Erythroblast (primary cell): ENCODE data around the gene ERGIC1.

Experiments
- DNase-seq, 2 experiments: peaks; one replicate each; lab custom pipeline; 2025; lab: John Stamatoyannopoulos, UW
- GATA1 ChIP-seq: IDR thresholded peaks from 2 replicates; pipeline ENCODE4 v1.6.1; 2011; ENCODE audit warnings: low read depth, mild to moderate bottlenecking, control low read depth, low read length, moderate library complexity
- POLR2A ChIP-seq: IDR thresholded peaks from 2 replicates; pipeline ENCODE4 v1.6.1; 2011; ENCODE audit warnings: mild to moderate bottlenecking, low read length

The ERGIC1 gene

DNA sequence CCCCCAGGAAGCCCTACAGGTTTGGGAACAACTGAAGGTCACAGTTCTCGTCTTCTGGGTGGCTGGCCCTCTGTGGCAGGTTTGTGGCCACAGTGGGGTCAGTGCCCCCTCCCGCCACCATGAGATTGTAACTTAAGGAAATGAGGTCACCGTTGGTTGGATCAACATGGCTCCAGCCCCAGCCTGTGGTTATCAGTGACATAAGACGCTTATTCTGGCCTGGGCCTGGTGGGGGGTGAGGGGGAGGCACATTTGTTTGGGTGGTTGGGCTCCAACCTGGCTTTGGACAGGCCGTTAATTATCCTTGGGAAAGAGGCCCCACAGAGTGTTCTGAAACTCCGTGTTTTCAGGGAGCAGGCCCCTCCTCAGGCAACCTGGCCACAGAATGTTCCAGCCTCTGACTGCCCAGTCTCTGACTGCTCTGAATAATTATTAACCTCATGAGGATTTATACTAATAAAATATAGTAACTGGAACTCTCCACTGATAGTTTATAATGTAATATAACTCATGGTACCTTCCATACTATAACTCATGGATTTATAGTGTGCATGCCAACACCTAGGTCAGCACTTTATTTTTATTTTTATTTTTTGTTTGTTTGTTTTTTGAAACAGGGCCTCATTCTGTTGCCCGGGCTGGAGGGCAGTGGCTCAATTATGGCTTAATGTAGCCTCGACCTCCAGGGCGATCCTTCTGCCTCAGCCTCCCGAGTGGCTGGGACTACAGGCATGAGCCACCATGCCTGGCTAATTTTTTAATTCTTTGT, 67.1 kb downstream of the ERGIC1 start:
- peak; percentile 16 to 28 for DNase-seq
- TF ChIP-seq POLR2A, result no peak
- no peak for TF ChIP-seq GATA1

- DNase-seq, result no peak
- TF ChIP-seq GATA1 (no peak), POLR2A (no peak)
Observed at GRCh38 chr5:172901788-172902496, 67.9 kb downstream of the ERGIC1 start.

- DNase-seq, result peak; percentile 52 to 72
- TF ChIP-seq POLR2A, result no peak
- no peak for TF ChIP-seq GATA1
Observed at GRCh38 chr5:172902497-172903472, 68.7 kb downstream of the ERGIC1 start.

DNA sequence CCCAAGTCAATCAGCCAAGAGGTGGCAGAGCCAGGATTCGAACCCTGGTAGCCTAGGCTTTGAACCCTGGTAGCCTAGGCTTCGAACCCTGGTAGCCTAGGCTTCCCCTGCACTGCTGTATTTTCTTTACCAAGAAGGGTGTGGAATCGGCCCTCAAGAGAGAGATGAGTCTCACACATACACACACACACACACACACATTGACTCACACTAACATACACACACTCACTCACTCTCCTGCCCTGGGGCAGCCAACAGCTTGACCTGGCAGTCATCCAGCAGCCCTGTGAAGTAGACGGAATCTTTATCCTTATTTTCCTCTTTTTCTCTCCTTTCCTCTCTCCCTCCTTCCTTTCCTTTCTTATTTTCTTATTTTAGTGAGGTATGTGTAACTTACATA, 69.7 kb downstream of the ERGIC1 start:
- no peak for TF ChIP-seq GATA1
- TF ChIP-seq POLR2A, result no peak
- DNase-seq, result no peak

GRCh38 chr5:172904312-172904642, 70.2 kb downstream of the ERGIC1 start:
- no peak for DNase-seq
- no peak for TF ChIP-seq GATA1
- TF ChIP-seq POLR2A, result no peak

DNA sequence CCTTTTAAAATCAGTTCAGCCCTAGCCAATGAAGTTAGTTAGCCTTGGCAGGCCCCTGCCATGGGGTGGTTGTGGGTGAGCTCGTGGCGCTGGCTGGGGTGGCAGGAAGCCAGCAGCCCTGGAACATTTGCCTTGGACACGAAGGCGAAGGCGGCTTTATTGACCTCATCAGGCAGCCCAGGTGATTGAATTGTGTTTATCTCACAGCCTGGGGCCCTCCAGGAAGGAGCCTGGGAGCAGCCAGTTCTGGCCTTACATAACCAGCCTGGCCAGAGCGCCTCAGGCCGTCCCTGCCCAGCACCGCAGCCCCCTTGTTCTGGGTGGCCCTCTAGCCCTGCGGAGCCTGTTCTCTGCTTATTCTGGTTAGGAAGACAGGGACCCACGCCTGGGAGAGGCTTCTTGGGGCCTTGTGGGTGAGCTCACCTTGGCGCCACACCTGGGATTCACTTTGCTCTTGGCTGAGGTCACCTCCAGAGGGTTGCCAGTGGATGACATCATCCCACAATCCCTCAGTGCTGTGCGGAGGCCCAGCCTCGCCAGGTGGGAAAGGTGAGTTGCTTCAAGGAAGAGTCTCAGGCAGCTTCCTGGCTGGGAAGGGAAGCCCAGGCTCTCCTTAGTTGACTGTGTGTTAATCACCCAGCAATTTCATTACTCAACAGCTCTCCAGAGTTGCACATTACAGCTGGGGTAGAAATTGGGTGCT, 70.7 kb downstream of the ERGIC1 start:
- TF ChIP-seq GATA1 (no peak), POLR2A (no peak)
- no peak for DNase-seq

GRCh38 chr5:172905346-172906140, 71.5 kb downstream of the ERGIC1 start:
- TF ChIP-seq POLR2A, result no peak
- TF ChIP-seq GATA1, result no peak
- DNase-seq, result no peak

GRCh38 chr5:172906436-172906835, 72.4 kb downstream of the ERGIC1 start:
- no peak for DNase-seq
- TF ChIP-seq POLR2A (no peak), GATA1 (no peak)

DNA sequence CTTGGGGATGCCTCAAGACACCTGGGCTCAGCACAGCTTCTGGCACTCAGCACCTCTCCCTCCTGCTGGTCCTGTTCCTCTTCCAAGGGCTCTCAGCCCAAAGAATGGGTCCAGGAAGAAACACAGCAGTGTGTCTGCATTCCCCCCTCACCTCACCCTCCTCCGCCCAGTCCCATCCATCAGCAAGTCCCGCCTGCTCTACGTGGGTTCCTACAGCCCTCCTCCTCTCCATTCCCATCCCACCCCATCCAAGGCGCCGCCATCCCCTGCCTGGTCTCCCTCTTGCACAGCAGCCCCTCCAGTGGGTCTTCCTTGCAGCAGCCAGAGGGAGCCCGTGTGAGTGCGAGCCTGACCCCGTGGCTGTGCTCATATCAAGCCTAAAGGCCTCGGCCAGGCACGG, 72.8 kb downstream of the ERGIC1 start:
- DNase-seq, result no peak
- TF ChIP-seq POLR2A, result no peak

- no peak for DNase-seq
- no peak for TF ChIP-seq POLR2A
- no peak for TF ChIP-seq GATA1
Observed at GRCh38 chr5:172907657-172908056, 73.6 kb downstream of the ERGIC1 start.

DNA sequence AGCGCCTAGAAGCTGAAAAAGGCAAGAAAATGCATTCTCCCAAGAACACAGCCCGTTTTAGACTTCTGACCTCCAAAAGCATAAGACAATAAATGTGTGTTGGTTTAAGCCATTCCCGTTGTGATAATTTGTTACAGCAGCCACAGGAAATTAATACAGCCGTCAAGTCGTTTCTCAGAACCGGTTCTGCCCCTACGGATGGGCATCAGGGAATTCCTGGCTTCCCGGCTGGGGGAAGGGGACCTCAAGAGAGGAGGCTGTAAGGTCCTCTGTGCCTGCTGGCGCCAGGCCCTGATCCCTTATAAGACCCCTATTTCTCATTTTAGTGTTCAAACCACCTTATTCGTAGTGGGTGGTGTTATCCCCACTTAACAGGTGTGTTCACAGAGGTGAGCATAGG, 74.6 kb downstream of the ERGIC1 start:
- no peak for DNase-seq
- TF ChIP-seq GATA1 (no peak), POLR2A (no peak)

- TF ChIP-seq POLR2A (no peak), GATA1 (no peak)
- DNase-seq, result no peak
Observed at GRCh38 chr5:172909931-172910502, 76.0 kb downstream of the ERGIC1 start.
